Caco-2 (cell line): Measurements from ENCODE around the gene NUDC. TPM values are rescaled to one million over a fixed set of nuclear protein-coding genes. Genes with fewer than 3 reads are reported as not detected.

Experiments
- BruUV-seq: library from RNA; stranded (reverse); fragments of 400-500 nt; replicated peaks from 2 replicates; lab custom pipeline; 2021; lab: Mats Ljungman, UMichigan
- CTCF ChIA-PET: fragments of 300-600 bp; sonication (Branson Sonifier 250); formaldehyde crosslinking; loops from one replicate; lab custom pipeline; 2022; ENCODE audit warnings: antibody characterized with exemption; lab: Charles Lee
- POLR2A ChIA-PET: fragments of 300-600 bp; sonication (Branson Sonifier 250); formaldehyde crosslinking; loops from one replicate; lab custom pipeline; 2022; ENCODE audit warnings: antibody characterized with exemption; lab: Charles Lee
- DNase-seq, 2 experiments: peaks; one replicate each; pipeline versions ENCODE4 v3.0.0 to v3.0.0-alpha.2; 2020 to 2022
- H3K27me3 ChIP-seq: replicated peaks from 2 replicates; pipeline ENCODE4 v1.6.0; 2011; ENCODE audit warnings: low read length; ENCODE audit not compliant: control insufficient read depth, insufficient read depth
- H3K36me3 ChIP-seq: 2 replicates; pipeline ENCODE4 v1.5.1; 2011; ENCODE audit warnings: low read length; ENCODE audit not compliant: control insufficient read depth, insufficient read depth
- H3K4me1 ChIP-seq: fragments of 250-450 bp; sonication (Bioruptor Pico); 2 replicates; pipeline ENCODE4 v1.5.1; 2020; ENCODE audit warnings: mild to moderate bottlenecking
- H3K4me3 ChIP-seq: 2 replicates; pipeline ENCODE4 v1.5.1; 2011; ENCODE audit warnings: low read depth, mild to moderate bottlenecking, control low read depth, low read length
- H3K9me3 ChIP-seq: fragments of 250-450 bp; sonication (Bioruptor Pico); 2 replicates; pipeline ENCODE4 v1.5.1; 2020; ENCODE audit warnings: mild to moderate bottlenecking, moderate library complexity
- H3K27ac Mint-ChIP-seq: one replicate; pipeline ENCODE4 v1.8.0; 2022; ENCODE audit warnings: mixed read lengths; ENCODE audit not compliant: unreplicated experiment
- H3K27me3 Mint-ChIP-seq: one replicate; pipeline ENCODE4 v1.8.0; 2022; ENCODE audit warnings: mixed read lengths; ENCODE audit not compliant: insufficient read depth, unreplicated experiment
- H3K36me3 Mint-ChIP-seq: one replicate; pipeline ENCODE4 v1.8.0; 2022; ENCODE audit warnings: mild to moderate bottlenecking, mixed read lengths; ENCODE audit not compliant: insufficient read depth, unreplicated experiment
- H3K4me1 Mint-ChIP-seq: one replicate; pipeline ENCODE4 v1.8.0; 2022; ENCODE audit warnings: low read depth, mixed read lengths; ENCODE audit not compliant: unreplicated experiment
- H3K4me3 Mint-ChIP-seq: one replicate; pipeline ENCODE4 v1.8.0; 2022; ENCODE audit warnings: mild to moderate bottlenecking, moderate library complexity, mixed read lengths; ENCODE audit not compliant: unreplicated experiment
- H3K9me3 Mint-ChIP-seq: one replicate; pipeline ENCODE4 v1.8.0; 2022; ENCODE audit warnings: mixed read lengths; ENCODE audit not compliant: unreplicated experiment
- intact Hi-C: fragments of 100-400 bp; cut with micrococcal nuclease; formaldehyde crosslinking; loops from one replicate; pipeline ENCODE4 v1.10.0; 2022; ENCODE audit not compliant: unreplicated experiment
- total RNA-seq: library from RNA; stranded (reverse); gene quantifications from 2 replicates; pipeline ENCODE4 v1.2.3, GENCODE V29; 2022
- TF ChIP-seq, protein P1 (sequence below), 2 experiments: fragments of 200-600 bp in 1 of 2; IDR thresholded peaks; 1 replicate in 1 of 2; 2 replicates in 1 of 2; pipeline versions ENCODE4 v1.5.1 to v1.8.0; 2011 to 2022; ENCODE audit warnings: antibody characterized with exemption in 1 of 2, control low read depth in 1 of 2, inconsistent platforms in 1 of 2, low read depth in 1 of 2, low read length in 1 of 2, mild to moderate bottlenecking in 1 of 2, moderate library complexity in 1 of 2; ENCODE audit not compliant: insufficient read depth in 1 of 2, severe bottlenecking in 1 of 2, unreplicated experiment in 1 of 2

NUDC gene
- total RNA-seq, 1 experiment from 2014 or later: 81.3 TPM

DNA sequence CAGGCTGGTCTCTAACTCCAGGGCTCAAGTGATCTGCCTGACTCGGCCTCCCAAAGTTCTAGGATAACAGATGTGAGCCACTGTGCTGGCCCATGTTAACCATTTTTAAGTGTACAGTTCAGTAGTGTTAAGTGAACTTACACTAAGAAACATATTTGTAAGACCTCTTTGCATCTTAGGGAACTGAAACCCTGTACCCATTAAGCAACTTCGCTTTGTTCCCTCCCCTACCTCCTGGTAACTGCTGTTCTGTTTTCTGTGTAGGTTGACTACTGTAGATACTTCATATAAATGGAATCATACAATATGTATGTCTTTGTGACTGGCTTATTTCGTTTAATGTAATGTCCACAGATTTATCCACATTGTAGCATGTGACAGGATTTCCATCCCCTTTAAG is 11.0 kb downstream of the NUDC start:
- no peak for DNase-seq
- no TSS peak for BruUV-seq
- intact Hi-C loops: no loop called here
- Histone ChIP-seq H3K36me3 (no peaks in the 10 kb centered on the region), H3K27me3 (no peaks in the 10 kb centered on the region), H3K4me1 (no peaks in the 10 kb centered on the region), H3K4me3 (no peak overlapping the region), H3K9me3 (no peaks in the 10 kb centered on the region)
- TF ChIP-seq, protein P1, sequence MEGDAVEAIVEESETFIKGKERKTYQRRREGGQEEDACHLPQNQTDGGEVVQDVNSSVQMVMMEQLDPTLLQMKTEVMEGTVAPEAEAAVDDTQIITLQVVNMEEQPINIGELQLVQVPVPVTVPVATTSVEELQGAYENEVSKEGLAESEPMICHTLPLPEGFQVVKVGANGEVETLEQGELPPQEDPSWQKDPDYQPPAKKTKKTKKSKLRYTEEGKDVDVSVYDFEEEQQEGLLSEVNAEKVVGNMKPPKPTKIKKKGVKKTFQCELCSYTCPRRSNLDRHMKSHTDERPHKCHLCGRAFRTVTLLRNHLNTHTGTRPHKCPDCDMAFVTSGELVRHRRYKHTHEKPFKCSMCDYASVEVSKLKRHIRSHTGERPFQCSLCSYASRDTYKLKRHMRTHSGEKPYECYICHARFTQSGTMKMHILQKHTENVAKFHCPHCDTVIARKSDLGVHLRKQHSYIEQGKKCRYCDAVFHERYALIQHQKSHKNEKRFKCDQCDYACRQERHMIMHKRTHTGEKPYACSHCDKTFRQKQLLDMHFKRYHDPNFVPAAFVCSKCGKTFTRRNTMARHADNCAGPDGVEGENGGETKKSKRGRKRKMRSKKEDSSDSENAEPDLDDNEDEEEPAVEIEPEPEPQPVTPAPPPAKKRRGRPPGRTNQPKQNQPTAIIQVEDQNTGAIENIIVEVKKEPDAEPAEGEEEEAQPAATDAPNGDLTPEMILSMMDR (IDR thresholded peaks at IDR 0.05; ENCODE audit: insufficient read depth in 1 of 2, low read depth in 1 of 2, low read length in 1 of 2, severe bottlenecking in 1 of 2, unreplicated experiment in 1 of 2): no peak
- H3K27ac Mint-ChIP-seq: no peak overlapping the region
- no peaks in the 10 kb centered on the region for H3K27me3 Mint-ChIP-seq
- H3K4me1 Mint-ChIP-seq: no peaks in the 10 kb centered on the region
- POLR2A ChIA-PET: interaction anchor here (0.9 kb wide), 1 partner anchor 38 kb away, joined by 6 read pairs; no protein-coding TSS in a partner anchor
- no peak overlapping the region for H3K4me3 Mint-ChIP-seq
- no peaks in the 10 kb centered on the region for H3K9me3 Mint-ChIP-seq
- peaks cover 42% of the 10 kb centered on the region for H3K36me3 Mint-ChIP-seq
- CTCF ChIA-PET: no interaction called here

DNA sequence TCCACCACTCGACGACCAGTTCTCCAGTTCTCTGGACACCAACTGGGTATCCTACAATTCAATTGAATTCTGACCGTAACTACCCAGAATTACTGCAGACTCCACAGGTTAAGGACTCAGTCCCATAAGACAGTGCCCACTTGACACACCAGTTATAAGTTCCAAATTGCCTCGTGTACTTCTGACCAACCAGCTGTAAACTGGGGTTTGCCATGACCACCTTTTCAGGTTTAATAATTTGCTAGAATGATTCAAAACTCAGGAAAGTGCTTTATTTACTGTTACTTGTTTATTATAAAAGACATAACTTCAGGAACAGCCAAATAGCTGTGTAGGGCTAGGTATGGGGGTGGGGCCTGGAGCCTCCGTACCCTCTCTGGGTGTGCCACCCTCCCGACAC is 15.3 kb downstream of the NUDC start:
- Histone ChIP-seq H3K27me3 (no peaks in the 10 kb centered on the region), H3K4me3 (no peak overlapping the region), H3K36me3 (no peaks in the 10 kb centered on the region), H3K9me3 (no peaks in the 10 kb centered on the region), H3K4me1 (no peaks in the 10 kb centered on the region)
- intact Hi-C loops: no loop called here
- no TSS peak for BruUV-seq
- H3K36me3 Mint-ChIP-seq: peaks cover 57% of the 10 kb centered on the region
- no peak overlapping the region for H3K27ac Mint-ChIP-seq
- ChIA-PET CTCF (no interaction called here), POLR2A (no interaction called here)
- H3K27me3 Mint-ChIP-seq: no peaks in the 10 kb centered on the region
- no peaks in the 10 kb centered on the region for H3K9me3 Mint-ChIP-seq
- TF ChIP-seq, protein P1 (IDR thresholded peaks at IDR 0.05; ENCODE audit: insufficient read depth in 1 of 2, low read depth in 1 of 2, low read length in 1 of 2, severe bottlenecking in 1 of 2, unreplicated experiment in 1 of 2): no peak
- no peak for DNase-seq
- no peak overlapping the region for H3K4me3 Mint-ChIP-seq
- no peaks in the 10 kb centered on the region for H3K4me1 Mint-ChIP-seq

DNA sequence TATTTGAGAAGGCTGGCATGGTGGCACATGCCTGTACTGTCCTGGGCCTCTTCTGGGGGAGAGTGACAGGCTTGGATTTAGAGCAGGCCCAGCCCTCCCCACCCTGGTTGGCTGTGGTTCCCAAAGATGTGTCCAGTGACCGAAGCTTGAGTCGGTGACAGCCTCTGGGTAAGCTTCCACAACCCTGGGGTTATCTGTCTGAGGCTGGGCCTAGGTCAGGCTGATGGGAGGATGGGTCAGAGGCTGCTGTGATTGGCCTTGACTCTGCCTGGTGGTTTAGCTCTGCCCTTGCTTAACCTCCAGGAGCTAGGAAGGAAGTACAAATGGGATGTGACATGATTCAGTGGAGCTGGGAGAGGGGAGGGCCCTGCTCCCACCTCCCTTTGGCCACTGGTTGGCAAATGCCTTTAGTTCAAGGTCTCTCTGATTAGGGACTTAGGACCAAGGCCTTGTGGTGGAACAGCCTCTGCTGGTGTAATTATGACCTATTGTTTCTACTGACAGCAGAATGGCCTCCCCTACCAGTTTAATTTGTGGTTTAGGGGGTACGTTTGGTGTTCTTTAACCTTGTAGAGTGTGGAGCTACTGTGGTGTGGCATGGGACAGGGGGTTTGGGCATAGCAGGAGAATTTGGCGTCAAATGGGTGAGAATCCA is 16.6 kb downstream of the NUDC start:
- intact Hi-C loops: no loop called here
- TF ChIP-seq, protein P1 (IDR thresholded peaks at IDR 0.05; ENCODE audit: insufficient read depth in 1 of 2, low read depth in 1 of 2, low read length in 1 of 2, severe bottlenecking in 1 of 2, unreplicated experiment in 1 of 2): no peak
- ChIA-PET CTCF (interaction anchor here (0.6 kb wide), 1 partner anchor 544 kb away, joined by 8 read pairs; no protein-coding TSS in a partner anchor), POLR2A (interaction anchor here (0.8 kb wide), 1 partner anchor 73 kb away, joined by 3 read pairs; no protein-coding TSS in a partner anchor)
- Mint-ChIP-seq H3K4me1 (no peaks in the 10 kb centered on the region), H3K27ac (no peak overlapping the region), H3K36me3 (peaks cover 61% of the 10 kb centered on the region), H3K9me3 (no peaks in the 10 kb centered on the region), H3K4me3 (no peak overlapping the region), H3K27me3 (no peaks in the 10 kb centered on the region)
- H3K27me3 ChIP-seq: no peaks in the 10 kb centered on the region
- peaks cover 2% of the 10 kb centered on the region; the same call in 1 of the 2 replicates for H3K36me3 ChIP-seq
- H3K4me3 ChIP-seq: no peak overlapping the region
- H3K9me3 ChIP-seq: no peaks in the 10 kb centered on the region
- no TSS peak for BruUV-seq
- H3K4me1 ChIP-seq: no peaks in the 10 kb centered on the region
- DNase-seq: no peak
